Measurements from ENCODE around the gene DNM3. TPM values are rescaled to one million over a fixed set of nuclear protein-coding genes. Genes with fewer than 3 reads are reported as not detected.

Gene DNM3
- total RNA-seq, 3 donors from 2014 or later (not counting 1 experiment from before 2014, with no cell fraction given): 2.5 to 3.3 (median 2.8) TPM

GRCh38 chr1:172255223-172255560 is 413.9 kb downstream of the DNM3 start:
- TF ChIP-seq CTCF (IDR thresholded peaks at IDR 0.05): no peak
- Histone ChIP-seq H3K9me3 (ENCODE audit: control insufficient read depth, insufficient read depth, low read length) (no peaks in the 10 kb centered on the region), H3K27ac (ENCODE audit: low read length) (no peak overlapping the region), H3K36me3 (ENCODE audit: control insufficient read depth, insufficient read depth, low read length) (no peaks in the 10 kb centered on the region), H3K4me3 (ENCODE audit: low read length) (no peak overlapping the region), H3K27me3 (ENCODE audit: control insufficient read depth, insufficient read depth, low read length) (no peaks in the 10 kb centered on the region), H3K4me1 (ENCODE audit: control insufficient read depth, insufficient read depth, low read length) (no peaks in the 10 kb centered on the region)
- Mint-ChIP-seq H3K4me1 (peaks cover 9% of the 10 kb centered on the region in 2 donors), H3K9me3 (peaks cover 0 to 8% of the 10 kb centered on the region in 2 donors), H3K36me3 (peaks cover 6% of the 10 kb centered on the region), H3K4me3 (no peak overlapping the region), H3K27ac (no peak overlapping the region), H3K27me3 (ENCODE audit: low read depth in 2 of 2) (peaks cover 0 to 4% of the 10 kb centered on the region in 2 donors)
- DNase-seq (no peak), ATAC-seq (no peak)
- intact Hi-C loops (cut with micrococcal nuclease): no loop called here

GRCh38 chr1:172265905-172266304 is 424.6 kb downstream of the DNM3 start:
- Histone ChIP-seq H3K36me3 (ENCODE audit: control insufficient read depth, insufficient read depth, low read length) (no peaks in the 10 kb centered on the region), H3K27ac (ENCODE audit: low read length) (no peak overlapping the region), H3K4me1 (ENCODE audit: control insufficient read depth, insufficient read depth, low read length) (no peaks in the 10 kb centered on the region), H3K4me3 (ENCODE audit: low read length) (no peak overlapping the region), H3K9me3 (ENCODE audit: control insufficient read depth, insufficient read depth, low read length) (peaks cover under 1% of the 10 kb centered on the region), H3K27me3 (ENCODE audit: control insufficient read depth, insufficient read depth, low read length) (no peaks in the 10 kb centered on the region)
- Mint-ChIP-seq H3K4me1 (no peaks in the 10 kb centered on the region), H3K36me3 (peaks cover 5% of the 10 kb centered on the region), H3K4me3 (no peak overlapping the region), H3K27ac (no peak overlapping the region), H3K9me3 (peaks cover 3 to 4% of the 10 kb centered on the region in 2 donors), H3K27me3 (ENCODE audit: low read depth in 2 of 2) (no peaks in the 10 kb centered on the region)
- DNase-seq: no peak
- intact Hi-C loops (cut with micrococcal nuclease): no loop called here
- no peak for ATAC-seq
- WGBS (ENCODE audit: insufficient coverage): no CpG with 5 or more reads among the region's 1 CpG
- no peak for TF ChIP-seq CTCF (IDR thresholded peaks at IDR 0.05)

GRCh38 chr1:172266528-172267174 is 425.4 kb downstream of the DNM3 start:
- DNase-seq: no peak
- Mint-ChIP-seq H3K27me3 (ENCODE audit: low read depth in 2 of 2) (no peaks in the 10 kb centered on the region), H3K27ac (no peak overlapping the region), H3K4me3 (no peak overlapping the region), H3K36me3 (no peaks in the 10 kb centered on the region), H3K4me1 (no peaks in the 10 kb centered on the region), H3K9me3 (no peaks in the 10 kb centered on the region)
- no peak for TF ChIP-seq CTCF (IDR thresholded peaks at IDR 0.05)
- no CpG with 5 or more reads among the region's 1 CpG for WGBS (ENCODE audit: insufficient coverage)
- Histone ChIP-seq H3K4me1 (ENCODE audit: control insufficient read depth, insufficient read depth, low read length) (no peaks in the 10 kb centered on the region), H3K9me3 (ENCODE audit: control insufficient read depth, insufficient read depth, low read length) (no peaks in the 10 kb centered on the region), H3K27me3 (ENCODE audit: control insufficient read depth, insufficient read depth, low read length) (no peaks in the 10 kb centered on the region), H3K36me3 (ENCODE audit: control insufficient read depth, insufficient read depth, low read length) (no peaks in the 10 kb centered on the region), H3K27ac (ENCODE audit: low read length) (no peak overlapping the region), H3K4me3 (ENCODE audit: low read length) (no peak overlapping the region)
- no peak for ATAC-seq
- intact Hi-C loops (cut with micrococcal nuclease): no loop called here

- H3K27ac Mint-ChIP-seq: no peak overlapping the region
- Histone ChIP-seq H3K4me3 (ENCODE audit: low read length) (no peak overlapping the region), H3K9me3 (ENCODE audit: control insufficient read depth, insufficient read depth, low read length) (no peaks in the 10 kb centered on the region), H3K4me1 (ENCODE audit: control insufficient read depth, insufficient read depth, low read length) (no peaks in the 10 kb centered on the region), H3K27me3 (ENCODE audit: control insufficient read depth, insufficient read depth, low read length) (no peaks in the 10 kb centered on the region), H3K27ac (ENCODE audit: low read length) (no peak overlapping the region), H3K36me3 (ENCODE audit: control insufficient read depth, insufficient read depth, low read length) (no peaks in the 10 kb centered on the region)
- H3K9me3 Mint-ChIP-seq: no peaks in the 10 kb centered on the region
- ATAC-seq: no peak
- no peak for TF ChIP-seq CTCF (IDR thresholded peaks at IDR 0.05)
- intact Hi-C loops (cut with micrococcal nuclease): no loop called here
- no peak overlapping the region for H3K4me3 Mint-ChIP-seq
- 100% methylated on average over 2 of the region's 3 CpGs for WGBS (ENCODE audit: insufficient coverage)
- no peak for DNase-seq
- H3K27me3 Mint-ChIP-seq (ENCODE audit: low read depth in 2 of 2): no peaks in the 10 kb centered on the region
- no peaks in the 10 kb centered on the region for H3K36me3 Mint-ChIP-seq
- no peaks in the 10 kb centered on the region for H3K4me1 Mint-ChIP-seq
Observed at GRCh38 chr1:172268237-172268636, 426.9 kb downstream of the DNM3 start.
